Activated CD8-positive, alpha-beta memory T cell treated with anti-CD3 and anti-CD28 coated beads for 24 hours (primary cell): ENCODE results near the gene ZNRF3.

ENCODE experiments used
- DNase-seq: peaks from one replicate; pipeline ENCODE4 v3.0.0-alpha.2; 2020

ZNRF3 gene

GRCh38 chr22:29044657-29045176 is 161.3 kb downstream of the ZNRF3 start:
- DNase-seq: no peak

GRCh38 chr22:29048822-29049654 is 165.7 kb downstream of the ZNRF3 start:
- no peak for DNase-seq

GRCh38 chr22:29049655-29050263 is 166.4 kb downstream of the ZNRF3 start:
- DNase-seq: no peak

GRCh38 chr22:29050457-29050856 is 167.1 kb downstream of the ZNRF3 start:
- DNase-seq: no peak

GRCh38 chr22:29053048-29053702 is 169.8 kb downstream of the ZNRF3 start:
- DNase-seq: no peak

GRCh38 chr22:29054251-29054767 is 170.9 kb downstream of the ZNRF3 start:
- DNase-seq: no peak

- DNase-seq: no peak
Measured at GRCh38 chr22:29055192-29055830, 171.9 kb downstream of the ZNRF3 start.

- no peak for DNase-seq
Measured at GRCh38 chr22:29056472-29056871, 173.1 kb downstream of the ZNRF3 start.

GRCh38 chr22:29060251-29060869 is 177.0 kb downstream of the ZNRF3 start:
- no peak for DNase-seq

GRCh38 chr22:29060931-29061330 is 177.6 kb downstream of the ZNRF3 start:
- no peak for DNase-seq

- no peak for DNase-seq
Measured at GRCh38 chr22:29061773-29062172, 178.4 kb downstream of the ZNRF3 start, which contains the start of gene C22orf31. Gene C22orf31 (minus strand): TSS chr22:29061831. CDS start chr22:29061792, 39 bp downstream.

- DNase-seq: no peak
Measured at GRCh38 chr22:29062286-29062821, 179.0 kb downstream of the ZNRF3 start.

GRCh38 chr22:29065468-29066190 is 182.3 kb downstream of the ZNRF3 start:
- no peak for DNase-seq

- DNase-seq: no peak
Measured at GRCh38 chr22:29069463-29069862, 186.1 kb downstream of the ZNRF3 start.

GRCh38 chr22:29070490-29070889 is 187.1 kb downstream of the ZNRF3 start:
- DNase-seq: no peak

GRCh38 chr22:29071261-29072045 is 188.1 kb downstream of the ZNRF3 start:
- peak; percentile 71 for DNase-seq

GRCh38 chr22:29072193-29072978 is 189.0 kb downstream of the ZNRF3 start:
- DNase-seq: peak; percentile 91

- DNase-seq: no peak
Measured at GRCh38 chr22:29072979-29073617, 189.7 kb downstream of the ZNRF3 start, which contains the start of gene KREMEN1. Gene KREMEN1 (plus strand): TSS chr22:29073035. CDS start chr22:29073131, 96 bp downstream.
